HL-60/S4 (cell line): Measurements from ENCODE around the gene VCL.
"Not testable (repeated sequence)": the region's sequence is repeated elsewhere in the genome, so short reads cannot be mapped to it uniquely, and the experiment has no call there.

Experiments
- in situ Hi-C: fragments of 300-500 bp; cut with MboI; formaldehyde crosslinking; loops from 2 replicates; pipeline ENCODE4 v1.14.3; 2022; ENCODE audit warnings: low sequenced_read_pairs

VCL gene

DNA sequence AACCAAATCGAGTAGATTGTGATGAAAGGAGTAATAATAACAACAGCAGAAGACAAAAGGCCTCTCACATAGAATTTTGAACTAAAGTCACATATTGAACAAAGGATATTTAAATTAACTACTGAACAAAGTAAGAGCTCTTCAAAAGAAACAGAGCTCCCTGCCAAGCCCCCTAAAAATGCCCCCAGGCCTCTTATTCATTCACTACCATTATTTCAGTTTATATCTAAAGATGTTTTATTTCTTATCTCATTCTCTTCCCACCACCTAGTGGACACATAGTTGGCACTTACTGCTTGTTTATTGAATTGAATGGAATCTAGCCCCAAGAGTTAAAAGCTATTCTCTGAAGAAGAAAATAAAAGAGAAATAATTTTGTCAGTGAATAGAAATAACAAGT is 37.4 kb downstream of the VCL start:
- in situ Hi-C loops: no loop called here

DNA sequence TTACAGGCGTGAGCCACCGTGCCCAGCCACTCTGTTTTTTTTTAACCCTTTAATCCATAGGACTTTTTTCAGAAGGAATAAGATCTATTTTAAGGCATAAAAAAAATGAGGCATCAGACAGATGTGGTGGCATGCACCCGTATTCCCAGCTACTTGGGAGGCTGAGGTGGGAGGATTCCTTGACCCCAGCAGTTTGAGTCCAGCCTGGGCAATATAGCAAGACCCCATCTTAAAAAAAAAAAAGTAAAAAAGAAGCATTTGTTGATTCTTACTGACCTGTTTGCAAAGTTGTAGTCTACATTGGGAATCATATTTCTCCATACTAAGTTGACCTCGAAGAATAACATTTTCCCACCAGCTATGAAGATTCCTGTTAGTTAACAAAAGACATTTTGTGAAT is 38.6 kb downstream of the VCL start:
- in situ Hi-C loops: no loop called here

DNA sequence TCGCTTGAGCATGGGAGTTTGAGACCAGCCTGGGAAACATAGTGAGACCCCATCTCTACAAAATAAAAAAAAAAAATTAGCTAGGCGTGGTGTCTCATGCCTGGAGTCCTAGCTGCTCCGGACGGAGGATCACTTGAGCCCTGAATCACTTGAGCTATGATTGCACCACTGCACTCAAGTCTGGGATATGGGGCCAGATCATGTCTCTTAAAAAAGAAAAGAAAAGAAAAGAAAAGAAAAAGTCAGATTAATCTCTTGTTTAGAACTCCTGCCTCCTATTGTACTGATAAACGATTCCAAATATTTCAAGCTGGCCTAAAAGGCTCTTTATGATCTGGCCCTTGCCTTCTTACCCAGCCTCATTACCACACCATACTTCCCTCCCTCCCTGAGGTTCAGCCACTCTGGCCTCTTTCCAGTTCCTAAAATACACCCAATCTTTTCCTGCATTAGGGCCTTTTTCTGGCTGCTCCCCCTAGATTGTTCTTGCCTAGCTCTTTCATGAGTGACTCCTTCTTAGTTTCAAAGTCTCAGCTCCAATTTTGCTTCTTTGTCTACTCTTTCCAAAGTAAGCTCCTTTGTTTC is 41.7 kb downstream of the VCL start:
- in situ Hi-C loops: no loop called here

GRCh38 chr10:74040200-74041126 is 42.5 kb downstream of the VCL start:
- in situ Hi-C loops: no loop called here

DNA sequence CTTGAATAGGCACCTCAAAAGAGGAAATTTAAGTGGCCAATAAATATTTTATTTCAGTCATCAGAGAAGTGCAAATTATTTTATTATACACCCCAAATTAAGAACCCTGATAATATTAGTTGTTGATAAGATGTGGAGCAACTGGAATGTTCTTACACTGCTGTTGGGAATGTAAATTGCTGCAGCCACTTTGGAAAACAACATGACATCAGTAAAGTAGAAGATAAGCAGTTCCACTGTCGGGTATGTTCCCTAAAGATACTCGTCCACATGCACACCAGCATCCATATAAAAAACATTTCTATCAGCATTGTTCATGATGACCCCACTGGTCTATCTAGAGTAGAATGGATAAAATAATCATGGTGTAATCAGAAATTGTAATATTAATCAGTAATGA is 46.5 kb downstream of the VCL start:
- in situ Hi-C loops: no loop called here

DNA sequence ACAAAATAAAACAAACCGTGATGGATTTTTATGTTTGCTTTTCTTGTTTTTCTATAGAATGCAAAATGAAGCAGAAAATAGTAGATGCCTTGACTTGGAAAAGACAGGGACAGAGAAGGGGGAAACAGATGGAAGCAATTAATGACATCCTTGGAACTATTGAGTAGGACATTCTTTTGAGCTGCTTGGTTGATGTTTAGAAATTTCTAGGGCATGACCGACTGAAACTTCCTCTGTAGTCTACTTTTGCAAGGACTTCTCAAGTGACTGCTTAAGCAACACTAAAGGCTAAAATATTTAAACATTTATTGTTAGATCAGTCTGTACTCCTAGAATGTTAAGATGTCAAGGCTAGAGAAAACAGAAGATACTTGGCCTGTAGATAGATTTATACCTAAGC is 49.4 kb downstream of the VCL start:
- in situ Hi-C loops: no loop called here

DNA sequence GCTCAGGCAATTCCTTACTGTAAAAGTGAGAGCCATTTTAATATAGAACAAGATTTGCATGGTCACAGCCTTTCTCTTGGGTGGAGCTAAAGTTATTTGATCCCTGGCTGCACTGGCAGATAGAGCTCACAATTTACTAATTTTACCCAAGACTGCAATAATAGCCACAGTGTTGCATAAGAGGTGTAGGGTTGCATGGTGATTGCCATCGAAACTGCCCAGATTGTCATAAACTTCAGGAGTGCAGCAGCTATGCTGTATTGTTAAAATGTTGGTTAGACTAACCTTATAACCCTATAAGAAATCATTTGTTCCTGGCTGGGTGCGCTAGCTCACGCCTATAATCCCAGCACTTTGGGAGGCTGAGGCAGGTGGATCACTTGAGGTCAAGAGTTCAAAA is 50.0 kb downstream of the VCL start:
- in situ Hi-C loops: no loop called here

GRCh38 chr10:74048433-74048832 is 50.5 kb downstream of the VCL start:
- in situ Hi-C loops: no loop called here

- in situ Hi-C loops: no loop called here
Observed at GRCh38 chr10:74049955-74050354, 52.0 kb downstream of the VCL start.

- in situ Hi-C loops: no loop called here
Observed at GRCh38 chr10:74050653-74051052, 52.7 kb downstream of the VCL start.

GRCh38 chr10:74051736-74052342 is 53.9 kb downstream of the VCL start:
- in situ Hi-C loops: no loop called here

GRCh38 chr10:74052994-74053393 is 55.1 kb downstream of the VCL start:
- in situ Hi-C loops: no loop called here

- in situ Hi-C loops: no loop called here
Observed at GRCh38 chr10:74055383-74056049, 57.6 kb downstream of the VCL start.

GRCh38 chr10:74056050-74056818 is 58.3 kb downstream of the VCL start:
- in situ Hi-C loops: no loop called here

DNA sequence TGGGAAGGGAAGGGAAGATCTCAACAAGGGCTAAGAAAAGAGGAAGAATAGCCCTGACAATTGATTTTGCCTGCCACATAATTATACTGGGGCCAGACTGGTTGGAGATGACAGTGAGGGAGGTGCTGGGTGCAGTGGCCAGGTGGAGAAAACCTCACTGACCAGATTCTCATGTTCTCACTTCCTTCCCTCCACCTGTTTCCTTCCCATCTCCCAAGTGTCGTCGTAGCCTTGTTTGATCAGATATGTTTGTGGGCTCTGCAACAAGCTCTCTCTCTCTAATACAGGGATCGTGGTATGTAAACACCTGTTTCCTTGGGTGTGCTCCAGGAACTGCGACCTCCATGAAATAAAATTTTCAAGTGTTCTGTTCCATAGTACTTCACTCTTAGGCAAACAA is 60.2 kb downstream of the VCL start:
- in situ Hi-C loops: no loop called here

DNA sequence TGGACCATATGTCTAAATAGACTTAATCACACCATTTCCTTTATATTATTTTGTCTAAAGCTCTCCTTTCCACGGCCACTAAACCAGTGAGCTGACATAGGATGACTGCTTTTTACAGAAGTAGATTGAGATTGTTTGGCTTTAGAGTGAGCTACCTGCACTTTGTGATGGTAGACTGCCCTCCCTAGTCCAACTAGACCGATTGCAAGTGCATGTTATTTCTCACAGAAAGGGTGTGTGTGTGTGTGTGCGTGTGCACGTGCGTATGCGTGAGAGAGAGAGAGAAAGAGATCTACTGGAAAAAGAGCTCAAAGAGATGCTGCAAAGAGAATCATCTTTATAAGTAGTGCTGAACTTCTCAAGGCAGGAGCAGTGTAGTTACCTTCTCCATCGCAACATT is 60.7 kb downstream of the VCL start:
- in situ Hi-C loops: no loop called here

DNA sequence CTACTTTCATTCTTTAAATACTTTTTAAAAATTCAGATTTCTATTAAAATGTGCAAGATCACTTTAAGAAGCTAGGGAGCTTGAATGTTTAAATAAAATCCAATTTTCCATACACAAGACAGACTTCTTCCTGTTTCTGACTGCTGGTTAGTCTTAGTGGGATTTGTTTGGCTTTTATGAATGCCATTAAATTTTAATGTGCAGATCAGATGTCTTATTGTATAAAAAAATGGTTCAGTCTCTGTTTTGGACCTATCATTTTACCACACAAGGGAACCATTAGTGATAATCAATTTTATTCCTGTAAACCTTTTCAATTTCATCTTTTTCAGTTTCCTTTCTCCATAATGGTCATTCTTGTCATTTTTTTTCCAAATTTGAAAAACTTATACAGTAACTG is 63.2 kb downstream of the VCL start:
- in situ Hi-C loops: no loop called here

- in situ Hi-C loops: not testable (repeated sequence)
Observed at GRCh38 chr10:74061978-74062377, 64.1 kb downstream of the VCL start.

GRCh38 chr10:74063256-74063655 is 65.3 kb downstream of the VCL start:
- in situ Hi-C loops: no loop called here

DNA sequence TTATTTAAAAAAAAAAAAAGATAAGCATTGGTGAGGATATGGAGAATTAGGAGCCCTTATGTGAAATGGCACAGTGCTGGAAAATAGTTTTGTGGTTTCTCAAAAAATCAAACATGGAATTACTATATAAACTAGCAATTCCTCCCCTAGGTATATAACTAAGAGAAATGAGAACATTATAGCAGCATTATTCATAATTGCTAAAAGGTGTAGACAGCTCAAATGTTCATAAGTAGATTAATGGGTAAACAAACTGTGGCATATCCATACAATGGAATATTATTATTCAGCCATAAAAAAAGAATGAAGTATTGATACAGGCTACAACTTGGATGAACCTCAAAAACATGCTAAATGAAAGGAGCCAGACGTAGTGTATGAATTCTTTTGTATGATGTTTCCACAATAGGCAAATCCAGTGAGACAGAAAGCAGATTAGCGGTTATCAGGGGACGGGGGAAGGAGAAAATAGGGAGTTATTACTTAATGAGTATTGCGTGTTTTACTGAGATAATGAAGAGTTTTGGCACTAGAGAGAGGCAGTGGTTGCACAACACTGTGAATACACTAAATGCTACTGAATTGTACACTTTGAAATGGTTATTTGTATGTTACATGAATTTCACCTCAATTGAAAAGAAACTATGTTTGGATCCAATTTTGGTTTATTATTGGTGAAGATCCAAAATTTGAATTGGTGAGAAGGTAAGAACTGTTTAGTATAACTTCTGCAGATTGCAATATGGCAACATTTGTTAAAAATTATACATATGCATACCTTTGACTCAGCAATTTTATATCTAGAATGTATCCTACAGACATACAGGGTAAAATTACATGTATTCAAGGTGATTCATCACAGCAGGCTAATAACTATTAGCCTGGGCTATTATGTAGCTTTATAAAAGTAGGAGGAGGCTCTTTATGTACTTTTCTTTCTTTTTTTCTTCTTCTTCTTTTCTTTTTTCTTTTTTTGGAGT is 69.7 kb downstream of the VCL start:
- in situ Hi-C loops: no loop called here
